H1 (cell line): ENCODE results near the gene PDPK1. TPM values are rescaled to one million over a fixed set of nuclear protein-coding genes. Genes with fewer than 3 reads are reported as not detected.

ENCODE experiments used
- CTCF ChIA-PET: fragments of 300-600 bp; sonication (Branson Sonifier 250); formaldehyde crosslinking; loops from one replicate; lab custom pipeline; 2021; ENCODE audit not compliant: partially characterized antibody; lab: Charles Lee
- POLR2A ChIA-PET: fragments of 300-600 bp; sonication (Branson Sonifier 250); formaldehyde crosslinking; loops from one replicate; lab custom pipeline; 2021; ENCODE audit warnings: inconsistent platforms; ENCODE audit not compliant: partially characterized antibody; lab: Charles Lee
- DNase-seq, 2 experiments: peaks; one replicate each; pipeline versions ENCODE4 v3.0.0 to v3.0.0-alpha.2; 2010 to 2022; ENCODE audit warnings: low spot score in 2 of 2, low read depth in 1 of 2, mixed read lengths in 1 of 2
- FAIRE-seq: peaks from 2 replicates; lab custom pipeline; 2011; peaks lifted over from hg19 to GRCh38; lab: Jason Lieb, UNC
- H2AFZ ChIP-seq: 2 replicates; pipeline ENCODE4 v1.8.1; 2012; ENCODE audit warnings: low read length, inconsistent platforms
- H2AK5ac ChIP-seq: 2 replicates; pipeline ENCODE4 v1.6.1; 2013; ENCODE audit warnings: low read depth, low read length
- H2BK120ac ChIP-seq: replicated peaks from 2 replicates; pipeline ENCODE3; 2013; ENCODE audit warnings: low read depth, low read length, inconsistent platforms
- H2BK12ac ChIP-seq: 2 replicates; pipeline ENCODE4 v1.6.1; 2013; ENCODE audit warnings: low read depth, low read length
- H2BK15ac ChIP-seq: 2 replicates; pipeline ENCODE4 v1.6.1; 2013; ENCODE audit warnings: low read length
- H2BK20ac ChIP-seq: 2 replicates; pipeline ENCODE4 v1.6.1; 2013; ENCODE audit warnings: low read length
- H2BK5ac ChIP-seq: 2 replicates; pipeline ENCODE4 v1.6.1; 2013; ENCODE audit warnings: low read depth, low read length
- H3K14ac ChIP-seq: 2 replicates; pipeline ENCODE4 v1.6.1; 2013; ENCODE audit warnings: inconsistent platforms; ENCODE audit not compliant: insufficient read length
- H3K18ac ChIP-seq: 2 replicates; pipeline ENCODE4 v1.6.1; 2013; ENCODE audit warnings: low read length; ENCODE audit errors: extremely low read depth
- H3K23ac ChIP-seq: 2 replicates; pipeline ENCODE4 v1.6.1; 2013; ENCODE audit warnings: inconsistent platforms; ENCODE audit not compliant: insufficient read length
- H3K23me2 ChIP-seq: 2 replicates; pipeline ENCODE4 v1.6.1; 2013; ENCODE audit warnings: low read depth, low read length
- H3K27ac ChIP-seq: 2 replicates; pipeline ENCODE4 v1.6.1; 2011; ENCODE audit warnings: low read depth, low read length, inconsistent platforms
- H3K27me3 ChIP-seq, 4 experiments: replicated peaks in 1 of 4; 1 replicate in 1 of 4; 2 replicates in 3 of 4; pipeline versions ENCODE4 v1.6.1 to v1.8.1; 2011 to 2013; ENCODE audit warnings: low read length in 3 of 4, mild to moderate bottlenecking in 3 of 4, inconsistent platforms in 2 of 4, mixed read lengths in 2 of 4, moderate library complexity in 1 of 4; ENCODE audit not compliant: control insufficient read depth in 3 of 4, insufficient read depth in 3 of 4; ENCODE audit errors: extremely low read depth in 1 of 4
- H3K36me3 ChIP-seq, 4 experiments: 2 replicates each; pipeline versions ENCODE4 v1.6.1 to v1.8.1; 2011 to 2013; ENCODE audit warnings: mild to moderate bottlenecking in 4 of 4, low read length in 3 of 4, moderate library complexity in 2 of 4, control low read depth in 1 of 4, inconsistent platforms in 1 of 4; ENCODE audit not compliant: insufficient read depth in 4 of 4, control insufficient read depth in 2 of 4
- H3K4ac ChIP-seq: replicated peaks from 2 replicates; pipeline ENCODE3; 2013; ENCODE audit warnings: low read length, low read depth, mixed read lengths, inconsistent platforms; ENCODE audit not compliant: insufficient read length
- H3K4me1 ChIP-seq, 4 experiments: replicated peaks in 1 of 4; 1 replicate in 1 of 4; 2 replicates in 3 of 4; pipeline versions ENCODE4 v1.6.1 to v1.8.1; 2011 to 2013; ENCODE audit warnings: low read length in 3 of 4, inconsistent platforms in 2 of 4, mixed read lengths in 1 of 4; ENCODE audit not compliant: insufficient read depth in 4 of 4, control insufficient read depth in 3 of 4
- H3K4me2 ChIP-seq, 2 experiments: 2 replicates each; pipeline versions ENCODE4 v1.6.1 to v1.8.1; 2011 to 2013; ENCODE audit warnings: low read depth in 2 of 2, low read length in 2 of 2, control low read depth in 1 of 2, inconsistent platforms in 1 of 2, mild to moderate bottlenecking in 1 of 2; ENCODE audit not compliant: insufficient read depth in 1 of 2
- H3K4me3 ChIP-seq, 4 experiments: fragments of 200-600, 300-600 bp in 1 of 4; sonication (generic), shearing (Covaris generic), sonication (Bioruptor Twin) in 1 of 4; 2 replicates each; pipeline versions ENCODE4 v1.5.1 to v1.8.1; 2011 to 2016; ENCODE audit warnings: low read length in 4 of 4, low read depth in 3 of 4, control low read depth in 2 of 4, inconsistent platforms in 2 of 4, mild to moderate bottlenecking in 2 of 4, mixed read lengths in 1 of 4, moderate library complexity in 1 of 4; ENCODE audit not compliant: insufficient read depth in 2 of 4; ENCODE audit errors: extremely low read depth in 1 of 4
- H3K56ac ChIP-seq: replicated peaks from 2 replicates; pipeline ENCODE3; 2013; ENCODE audit warnings: low read depth, mild to moderate bottlenecking, mixed read lengths, low read length, inconsistent platforms; ENCODE audit not compliant: insufficient read length
- H3K79me1 ChIP-seq: 2 replicates; pipeline ENCODE4 v1.6.1; 2013; ENCODE audit warnings: low read depth, low read length, control low read depth
- H3K79me2 ChIP-seq, 2 experiments: 2 replicates each; pipeline versions ENCODE4 v1.6.1 to v1.8.1; 2012 to 2013; ENCODE audit warnings: low read length in 2 of 2, mild to moderate bottlenecking in 2 of 2, inconsistent platforms in 1 of 2; ENCODE audit not compliant: insufficient read depth in 2 of 2, control insufficient read depth in 1 of 2
- H3K9ac ChIP-seq, 4 experiments: replicated peaks in 1 of 4; 1 replicate in 1 of 4; 2 replicates in 3 of 4; pipeline versions ENCODE4 v1.6.1 to v1.8.1; 2011 to 2013; ENCODE audit warnings: low read depth in 3 of 4, low read length in 3 of 4, control low read depth in 2 of 4, mild to moderate bottlenecking in 2 of 4, moderate library complexity in 2 of 4, inconsistent platforms in 1 of 4; ENCODE audit errors: extremely low read depth in 1 of 4
- H3K9me3 ChIP-seq, 2 experiments: 2 replicates each; pipeline versions ENCODE4 v1.6.1 to v1.8.1; 2012 to 2013; ENCODE audit warnings: mild to moderate bottlenecking in 2 of 2, moderate library complexity in 2 of 2, control low read depth in 1 of 2, inconsistent platforms in 1 of 2, low read depth in 1 of 2, low read length in 1 of 2, mixed read lengths in 1 of 2; ENCODE audit not compliant: insufficient read depth in 2 of 2
- H4K20me1 ChIP-seq, 2 experiments: replicated peaks in 1 of 2; 2 replicates each; pipeline versions ENCODE3 to v1.8.1; 2011 to 2013; ENCODE audit warnings: inconsistent platforms in 2 of 2, low read length in 2 of 2, mild to moderate bottlenecking in 1 of 2; ENCODE audit not compliant: insufficient read depth in 2 of 2, control insufficient read depth in 1 of 2
- H4K5ac ChIP-seq: 2 replicates; pipeline ENCODE4 v1.6.1; 2013; ENCODE audit warnings: low read length, low read depth, mixed read lengths, inconsistent platforms; ENCODE audit not compliant: insufficient read length
- H4K8ac ChIP-seq: 2 replicates; pipeline ENCODE4 v1.8.0; 2013; ENCODE audit warnings: mild to moderate bottlenecking, moderate library complexity, low read length, inconsistent platforms; ENCODE audit not compliant: insufficient read depth; ENCODE audit errors: extremely low read depth
- H4K91ac ChIP-seq: replicated peaks from 2 replicates; pipeline ENCODE3; 2013; ENCODE audit warnings: low read length, mixed read lengths, inconsistent platforms; ENCODE audit not compliant: insufficient read length
- CHD1 ChIP-seq: IDR thresholded peaks from 2 replicates; pipeline ENCODE4 v1.6.1; 2012; ENCODE audit warnings: low read depth, low read length, improper control_type of control experiment
- EP300 ChIP-seq, 2 experiments: IDR thresholded peaks; 1 replicate in 1 of 2; 2 replicates in 1 of 2; pipeline ENCODE4 v1.6.1; 2011 to 2012; ENCODE audit warnings: low read depth in 2 of 2, low read length in 2 of 2, mild to moderate bottlenecking in 2 of 2, borderline replicate concordance in 1 of 2, inconsistent platforms in 1 of 2, moderate library complexity in 1 of 2
- GABPA ChIP-seq: IDR thresholded peaks from 2 replicates; pipeline ENCODE4 v1.6.1; 2011; ENCODE audit warnings: mild to moderate bottlenecking, low read length, moderate library complexity, borderline replicate concordance; ENCODE audit not compliant: insufficient read depth
- POLR2A ChIP-seq, 2 experiments: IDR thresholded peaks; 1 replicate in 1 of 2; 2 replicates in 1 of 2; pipeline ENCODE4 v1.6.1; 2011; ENCODE audit warnings: low read depth in 2 of 2, low read length in 2 of 2, mild to moderate bottlenecking in 2 of 2; ENCODE audit errors: control extremely low read depth in 1 of 2
- RFX5 ChIP-seq: IDR thresholded peaks from 2 replicates; pipeline ENCODE4 v1.6.1; 2011; ENCODE audit warnings: low read depth, low read length, improper control_type of control experiment, borderline replicate concordance
- RXRA ChIP-seq: IDR thresholded peaks from 2 replicates; pipeline ENCODE4 v1.6.1; 2011; ENCODE audit warnings: low read depth, mild to moderate bottlenecking, low read length, moderate library complexity; ENCODE audit not compliant: insufficient read depth
- SIRT6 ChIP-seq: IDR thresholded peaks from one replicate; pipeline ENCODE4 v1.7.1; 2012; ENCODE audit warnings: low read length, inconsistent platforms
- WGBS, 2 experiments: shearing (Covaris generic) in 1 of 2; methylation state at CpG; one replicate each; pipeline versions ENCODE4 v1.1.6 to v1.1.7; 2013 to 2015; ENCODE audit warnings: low lambda C conversion rate in 2 of 2, mixed read lengths in 2 of 2, inconsistent platforms in 1 of 2, low coverage in 1 of 2, missing lambda C conversion rate in 1 of 2; ENCODE audit not compliant: insufficient replicate concordance in 2 of 2, insufficient coverage in 1 of 2, insufficient read length in 1 of 2; ENCODE audit errors: extremely low coverage in 1 of 2, missing lambda C conversion rate in 1 of 2; 5-methylcytosine and 5-hydroxymethylcytosine counted together
- polyA plus RNA-seq, 7 experiments: library from polyadenylated mRNA; depleted of rRNA in 3 of 7; stranded (reverse) in 5 of 7; unstranded in 2 of 7; fragments of >200 nt in 5 of 7; fragments of 200-250 nt in 2 of 7; gene quantifications; 1 replicate in 5 of 7; 2 replicates in 1 of 7; 4 replicates in 1 of 7; pipeline versions ENCODE4 v1.2.1 to v1.2.3, GENCODE V29; 2011 to 2013; ENCODE audit warnings: missing spikeins in 2 of 7, mixed read lengths in 2 of 7
- total RNA-seq: library from RNA; stranded (reverse); fragmentation: NEBNext Ultra II Directional; extraction: Animal tissue kit (Norgen Biotek cat#: 25700); gene quantifications from 2 replicates; pipeline ENCODE4 v1.2.1, GENCODE V29; 2021
- TF ChIP-seq, protein P1 (sequence below): IDR thresholded peaks from 2 replicates; pipeline ENCODE4 v1.6.1; 2012; ENCODE audit warnings: low read length, inconsistent platforms

PDPK1 gene
- total and polyA plus RNA-seq, 2 of the 8 experiments (the other 6 are each of a cell fraction or from before 2014, with no cell fraction given) = 17.1 to 27.8 TPM

- H3K14ac ChIP-seq = no peak overlapping the region
- no peak overlapping the region for H3K18ac ChIP-seq
- no peak overlapping the region for H3K4ac ChIP-seq
- no peak overlapping the region for H3K9ac ChIP-seq
- TF ChIP-seq CHD1 (no peak), GABPA (no peak), POLR2A (IDR thresholded peaks at IDR 0.05; ENCODE audit: control extremely low read depth in 1 of 2, low read depth in 2 of 2, low read length in 2 of 2) (no peak), SIRT6 (no peak), RFX5 (no peak), RXRA (no peak), EP300 (IDR thresholded peaks at IDR 0.05; ENCODE audit: borderline replicate concordance in 1 of 2, low read depth in 2 of 2, low read length in 2 of 2) (no peak)
- TF ChIP-seq, protein P1, sequence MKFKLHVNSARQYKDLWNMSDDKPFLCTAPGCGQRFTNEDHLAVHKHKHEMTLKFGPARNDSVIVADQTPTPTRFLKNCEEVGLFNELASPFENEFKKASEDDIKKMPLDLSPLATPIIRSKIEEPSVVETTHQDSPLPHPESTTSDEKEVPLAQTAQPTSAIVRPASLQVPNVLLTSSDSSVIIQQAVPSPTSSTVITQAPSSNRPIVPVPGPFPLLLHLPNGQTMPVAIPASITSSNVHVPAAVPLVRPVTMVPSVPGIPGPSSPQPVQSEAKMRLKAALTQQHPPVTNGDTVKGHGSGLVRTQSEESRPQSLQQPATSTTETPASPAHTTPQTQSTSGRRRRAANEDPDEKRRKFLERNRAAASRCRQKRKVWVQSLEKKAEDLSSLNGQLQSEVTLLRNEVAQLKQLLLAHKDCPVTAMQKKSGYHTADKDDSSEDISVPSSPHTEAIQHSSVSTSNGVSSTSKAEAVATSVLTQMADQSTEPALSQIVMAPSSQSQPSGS = no peak
- peaks cover 0 to 9% (median 2%) of the 10 kb centered on the region in 4 experiments; a peak in 4 of 8 replicates for H3K36me3 ChIP-seq
- H2AK5ac ChIP-seq = no peak overlapping the region
- no peak overlapping the region for H2BK120ac ChIP-seq
- H3K4me2 ChIP-seq = no peak overlapping the region
- no peak overlapping the region for H3K56ac ChIP-seq
- no peaks in the 10 kb centered on the region for H3K9me3 ChIP-seq
- no peaks in the 10 kb centered on the region for H3K79me2 ChIP-seq
- FAIRE-seq = no peak
- no peak overlapping the region for H2BK5ac ChIP-seq
- H4K5ac ChIP-seq = no peak overlapping the region
- peaks cover 4% of the 10 kb centered on the region; the same call in 1 of the 2 replicates for H3K79me1 ChIP-seq
- no peak overlapping the region for H2BK12ac ChIP-seq
- DNase-seq = no peak
- H3K23ac ChIP-seq = no peak overlapping the region
- H4K8ac ChIP-seq = no peak overlapping the region
- no peak overlapping the region for H2BK15ac ChIP-seq
- no peak overlapping the region for H2BK20ac ChIP-seq
- H4K91ac ChIP-seq = no peak overlapping the region
- ChIA-PET CTCF (no interaction called here), POLR2A (interaction anchor here (1.5 kb wide), 1 partner anchor 84 kb away, joined by 5 read pairs; the partner anchor contains the start of gene KCTD5)
- H3K23me2 ChIP-seq = no peaks in the 10 kb centered on the region
- H3K27me3 ChIP-seq = no peaks in the 10 kb centered on the region
- H2AFZ ChIP-seq = no peak overlapping the region
- H3K27ac ChIP-seq = no peak overlapping the region
- no peak overlapping the region for H3K4me3 ChIP-seq
- 94% methylated on average over 22 of the region's 22 CpGs; no CpG with 5 or more reads in 1 of the 2 experiments for WGBS, 2 experiments
- H4K20me1 ChIP-seq = peaks cover 0 to 7% of the 10 kb centered on the region in 2 experiments
- no peaks in the 10 kb centered on the region for H3K4me1 ChIP-seq
These were observed 59.7 kb downstream of the PDPK1 start for GRCh38 chr16:2597560-2597902.
